ENCODE results near the gene CCNE1.
A peak's percentile ranks its signal among the peaks of the same experiment; 100 is the strongest.

DNA sequence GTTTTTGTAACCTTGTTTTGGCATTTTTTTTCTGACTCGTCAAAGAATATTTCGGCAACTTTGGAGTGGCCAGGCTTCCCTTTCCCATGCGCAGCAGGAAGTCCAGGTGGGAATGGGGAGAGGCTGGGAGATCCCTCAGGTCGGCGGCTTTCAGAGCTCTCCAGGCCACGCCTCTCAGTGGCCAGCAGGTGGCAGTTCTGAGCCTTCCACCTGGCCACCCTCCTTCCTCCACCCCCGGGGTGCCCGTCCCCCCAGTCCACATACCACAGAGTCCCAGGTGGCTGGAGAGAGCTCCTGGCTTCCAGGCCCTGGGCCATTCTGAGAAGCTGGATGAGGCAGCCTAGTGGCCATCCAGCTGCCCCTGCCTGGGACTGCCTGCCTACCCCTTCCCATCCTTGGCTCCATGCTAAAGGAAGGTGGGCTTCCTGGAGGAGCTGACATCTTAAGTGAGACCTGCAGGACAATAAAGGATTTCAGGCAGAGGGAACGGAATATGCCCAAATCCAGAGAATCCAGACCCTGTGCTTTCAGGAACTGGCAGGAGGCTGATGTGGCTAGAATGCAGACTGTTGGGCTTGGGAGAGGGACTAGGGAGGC is 46.3 kb downstream of the CCNE1 start:
- TF ChIP-seq CTCF (IDR thresholded peaks at IDR 0.05) (peak; percentile 11 to 45 (median 44)), POLR2AphosphoS5 (IDR thresholded peaks at IDR 0.05) (no peak)
